ENCODE results near the gene FBXW11. TPM values are rescaled to one million over a fixed set of nuclear protein-coding genes. Genes with fewer than 3 reads are reported as not detected.

The FBXW11 gene
- total RNA-seq, 1 experiment from 2014 or later, result 52.0 TPM

DNA sequence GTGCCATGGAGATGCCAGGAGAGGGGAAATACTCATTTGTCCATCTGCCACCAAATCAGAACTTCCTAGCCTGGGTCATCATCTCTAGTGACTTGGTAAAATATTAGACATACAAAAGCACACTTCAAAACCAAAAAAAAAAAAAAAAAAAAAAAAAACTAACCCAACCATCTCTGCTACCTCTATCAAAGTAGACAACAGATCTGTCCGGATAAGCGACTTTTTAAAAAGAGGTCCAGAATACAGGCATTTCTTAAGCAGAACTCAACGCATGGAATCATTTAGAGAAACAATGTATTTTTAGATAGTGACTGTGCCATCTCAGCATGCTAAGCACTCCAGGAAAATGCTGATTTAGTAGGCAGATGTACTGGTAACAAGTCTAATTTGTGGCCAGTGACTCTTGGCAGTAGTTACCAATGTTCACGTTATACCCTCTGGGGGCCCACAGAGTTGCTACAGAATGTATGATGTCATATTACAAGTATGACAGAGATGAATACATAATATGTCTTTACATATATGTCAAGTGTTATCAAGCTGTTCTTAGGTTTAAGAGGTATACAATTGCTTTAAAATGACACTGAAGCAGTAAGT lies 113.0 kb downstream of the FBXW11 start:
- Histone ChIP-seq H2AFZ (ENCODE audit: low read depth, low read length, poor library complexity, severe bottlenecking) (no peak overlapping the region), H3K9me2 (ENCODE audit: insufficient read depth) (no peaks in the 10 kb centered on the region), H3K9me3 (ENCODE audit: control insufficient read depth in 1 of 2, insufficient read depth in 1 of 2, low read depth in 1 of 2, low read length in 2 of 2) (no peaks in the 10 kb centered on the region), H4K20me1 (ENCODE audit: insufficient read depth) (no peaks in the 10 kb centered on the region), H3K27me3 (ENCODE audit: insufficient read depth, low read length) (no peaks in the 10 kb centered on the region), H3K4me3 (replicated peaks in 1 of 2; ENCODE audit: low read depth in 1 of 2, low read length in 2 of 2) (no peak overlapping the region), H3K36me3 (ENCODE audit: control insufficient read depth in 1 of 2, insufficient read depth in 2 of 2, low read length in 2 of 2) (peaks cover 0 to 5% of the 10 kb centered on the region in 2 experiments; a peak in 1 of 4 replicates), H3K4me2 (ENCODE audit: low read length) (no peak overlapping the region), H3K9ac (ENCODE audit: low read length) (no peak overlapping the region), H3K27ac (ENCODE audit: low read depth, low read length) (no peak overlapping the region), H3K4me1 (ENCODE audit: control insufficient read depth in 1 of 2, insufficient read depth in 2 of 2, low read length in 2 of 2) (no peaks in the 10 kb centered on the region), H3K79me2 (ENCODE audit: insufficient read depth, low read length) (no peaks in the 10 kb centered on the region; the same call in 1 of the 2 replicates)
- no peak for ATAC-seq
- CTCF ChIA-PET, result no interaction called here
- BruUV-seq (replicated peaks), result no TSS peak
- TF ChIP-seq, protein P1, sequence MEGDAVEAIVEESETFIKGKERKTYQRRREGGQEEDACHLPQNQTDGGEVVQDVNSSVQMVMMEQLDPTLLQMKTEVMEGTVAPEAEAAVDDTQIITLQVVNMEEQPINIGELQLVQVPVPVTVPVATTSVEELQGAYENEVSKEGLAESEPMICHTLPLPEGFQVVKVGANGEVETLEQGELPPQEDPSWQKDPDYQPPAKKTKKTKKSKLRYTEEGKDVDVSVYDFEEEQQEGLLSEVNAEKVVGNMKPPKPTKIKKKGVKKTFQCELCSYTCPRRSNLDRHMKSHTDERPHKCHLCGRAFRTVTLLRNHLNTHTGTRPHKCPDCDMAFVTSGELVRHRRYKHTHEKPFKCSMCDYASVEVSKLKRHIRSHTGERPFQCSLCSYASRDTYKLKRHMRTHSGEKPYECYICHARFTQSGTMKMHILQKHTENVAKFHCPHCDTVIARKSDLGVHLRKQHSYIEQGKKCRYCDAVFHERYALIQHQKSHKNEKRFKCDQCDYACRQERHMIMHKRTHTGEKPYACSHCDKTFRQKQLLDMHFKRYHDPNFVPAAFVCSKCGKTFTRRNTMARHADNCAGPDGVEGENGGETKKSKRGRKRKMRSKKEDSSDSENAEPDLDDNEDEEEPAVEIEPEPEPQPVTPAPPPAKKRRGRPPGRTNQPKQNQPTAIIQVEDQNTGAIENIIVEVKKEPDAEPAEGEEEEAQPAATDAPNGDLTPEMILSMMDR (IDR thresholded peaks at IDR 0.05 in 2 of 3, conservative IDR thresholded peaks at IDR 0.05 in 1 of 3; ENCODE audit: borderline replicate concordance in 1 of 3, insufficient read depth in 1 of 3, low read depth in 2 of 3, low read length in 2 of 3), result no peak
- TF ChIP-seq RAD21 (IDR thresholded peaks at IDR 0.05; ENCODE audit: low read depth) (no peak), ZFX (IDR thresholded peaks at IDR 0.05) (no peak), ZBTB33 (IDR thresholded peaks at IDR 0.05; ENCODE audit: extremely low read depth, insufficient replicate concordance, low read length) (no peak), SIN3A (IDR thresholded peaks at IDR 0.05; ENCODE audit: low read depth) (no peak), CBX3 (IDR thresholded peaks at IDR 0.05; ENCODE audit: low read depth) (no peak), SP1 (IDR thresholded peaks at IDR 0.05; ENCODE audit: low read depth) (no peak), CEBPB (IDR thresholded peaks at IDR 0.05; ENCODE audit: low read depth) (no peak), POLR2A (IDR thresholded peaks at IDR 0.05; ENCODE audit: borderline replicate concordance, extremely low read depth, insufficient read depth, insufficient read length) (no peak), FOSL1 (IDR thresholded peaks at IDR 0.05; ENCODE audit: low read depth) (no peak), ATF3 (IDR thresholded peaks at IDR 0.05) (no peak), YY1 (IDR thresholded peaks at IDR 0.05; ENCODE audit: extremely low read depth, insufficient replicate concordance, low read depth, low read length) (no peak), ELF1 (IDR thresholded peaks at IDR 0.05; ENCODE audit: borderline replicate concordance, low read depth) (no peak), ZNF274 (IDR thresholded peaks at IDR 0.05; ENCODE audit: low read depth, low read length) (no peak), EZH2phosphoT487 (IDR thresholded peaks at IDR 0.05; ENCODE audit: borderline replicate concordance) (no peak), EGR1 (IDR thresholded peaks at IDR 0.05; ENCODE audit: low read depth) (no peak)
- RAD21 ChIA-PET (ENCODE audit: low non-redundant PET in 1 of 2, low total read pairs in 2 of 2, uncharacterized antibody in 2 of 2, unreplicated experiment in 2 of 2), result no interaction called here
- DNase-seq (ENCODE audit: low read depth, low spot score), result no peak
- intact Hi-C loops (cut with micrococcal nuclease), result no loop called here
- POLR2A ChIA-PET, result no interaction called here
